ENCODE results near the gene FBP2.
A peak's percentile ranks its signal among the peaks of the same experiment; 100 is the strongest.
"Not testable (repeated sequence)": the region's sequence is repeated elsewhere in the genome, so short reads cannot be mapped to it uniquely, and the experiment has no call there.

Gene FBP2

GRCh38 chr9:94563548-94563947 lies 30.1 kb downstream of the FBP2 start:
- peaks cover 7 to 15% of the 10 kb centered on the region in 2 donors for H3K27me3 Mint-ChIP-seq
- DNase-seq: no peak
- H3K9me3 Mint-ChIP-seq: peaks cover 0 to 4% of the 10 kb centered on the region in 2 donors
- no peak overlapping the region for H3K4me3 Mint-ChIP-seq
- H3K27ac Mint-ChIP-seq: no peak overlapping the region
- no peak for ATAC-seq (replicated peaks)
- no peaks in the 10 kb centered on the region for H3K4me1 Mint-ChIP-seq
- H3K36me3 Mint-ChIP-seq: no peaks in the 10 kb centered on the region

DNA sequence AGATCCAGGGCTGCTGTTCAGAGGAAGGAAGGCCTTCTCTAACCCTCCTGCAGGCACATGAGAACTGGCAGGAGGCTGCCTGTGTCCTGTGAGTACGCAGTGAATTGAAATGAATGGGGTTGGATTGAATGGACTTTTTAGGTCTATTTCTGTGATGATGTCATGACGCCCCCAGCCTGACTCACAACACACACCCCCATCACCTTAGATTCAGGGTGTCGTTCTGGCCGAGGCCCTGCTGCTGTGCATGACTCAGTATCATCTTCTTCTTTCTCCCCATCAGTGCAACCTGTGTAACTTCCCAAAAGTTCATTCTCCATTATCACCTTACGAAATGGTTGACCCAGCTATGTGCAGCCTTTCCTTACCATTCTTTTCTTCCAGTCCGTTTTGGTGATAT lies 33.4 kb downstream of the FBP2 start:
- Mint-ChIP-seq H3K9me3 (peaks cover 0 to 4% of the 10 kb centered on the region in 2 donors), H3K4me1 (no peaks in the 10 kb centered on the region)
- no peak for ATAC-seq (replicated peaks)

GRCh38 chr9:94557376-94557775 lies 36.2 kb downstream of the FBP2 start:
- no peak overlapping the region for H3K4me3 Mint-ChIP-seq
- no peaks in the 10 kb centered on the region for H3K4me1 Mint-ChIP-seq
- peaks cover 4 to 16% of the 10 kb centered on the region in 2 donors for H3K27me3 Mint-ChIP-seq
- ATAC-seq (replicated peaks): no peak
- DNase-seq: no peak
- no peaks in the 10 kb centered on the region for H3K36me3 Mint-ChIP-seq
- no peak overlapping the region for H3K27ac Mint-ChIP-seq
- H3K9me3 Mint-ChIP-seq: no peaks in the 10 kb centered on the region

More for the DNA sequence above, 33.4 kb downstream of the FBP2 start:
- H3K27me3 Mint-ChIP-seq: peaks cover 13 to 15% of the 10 kb centered on the region in 2 donors
- H3K4me3 Mint-ChIP-seq: no peak overlapping the region
- H3K36me3 Mint-ChIP-seq: no peaks in the 10 kb centered on the region
- no peak overlapping the region for H3K27ac Mint-ChIP-seq
- no peak for DNase-seq

DNA sequence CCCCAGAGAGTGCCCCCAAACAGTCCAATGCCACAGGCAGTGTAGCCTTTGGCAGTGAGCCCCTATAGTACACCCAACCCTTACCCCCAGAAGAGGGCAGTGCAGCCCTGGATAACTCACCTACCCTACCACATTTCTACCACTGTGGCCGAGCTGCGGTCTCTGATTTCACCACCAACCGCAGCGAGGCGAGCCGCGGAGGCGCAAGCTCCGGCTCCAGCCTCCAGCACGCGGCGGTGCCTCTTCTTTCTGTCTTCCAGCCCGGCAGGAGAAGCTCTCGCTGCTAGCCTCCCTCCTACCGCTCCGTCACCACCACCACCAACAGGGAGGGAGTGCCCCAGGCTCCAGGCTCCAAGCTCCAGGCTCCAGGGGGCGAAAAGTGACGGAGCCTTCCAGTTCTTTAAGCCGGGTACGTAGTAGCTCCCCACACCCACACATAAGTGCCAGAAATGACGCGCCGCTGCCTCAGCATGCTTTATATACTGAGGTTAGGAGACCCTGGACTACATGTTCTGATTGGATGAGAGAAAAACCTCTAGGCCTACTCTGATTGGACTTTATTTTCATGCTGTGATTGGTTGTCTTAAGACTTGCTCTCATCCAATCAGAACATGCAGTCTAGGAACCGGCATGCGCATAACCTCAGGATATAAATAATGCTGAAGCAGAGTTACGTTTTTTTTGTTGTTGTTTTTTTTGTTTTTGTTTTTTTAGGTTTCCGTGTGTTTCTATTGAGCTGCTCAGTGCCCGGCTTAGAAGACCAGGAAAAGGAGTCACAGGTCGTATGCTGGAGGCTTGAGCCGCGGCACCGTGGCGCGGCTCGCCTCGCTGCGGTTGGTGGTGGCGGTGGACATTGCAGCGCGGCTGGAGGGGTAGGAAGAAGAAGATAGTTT lies 38.9 kb downstream of the FBP2 start, which contains the start of gene PCAT7:
TSS of gene PCAT7 (plus strand) at position 645 of the 893 bp plus-strand sequence.
- DNase-seq (no peak), ATAC-seq (replicated peaks) (peak; percentile 67 to 95)
- H3K27ac Mint-ChIP-seq: no peak within 1 kb of the TSS
- no peaks in the 10 kb centered on the region for H3K36me3 Mint-ChIP-seq
- H3K4me1 Mint-ChIP-seq: no peaks in the 10 kb centered on the region
- H3K27me3 Mint-ChIP-seq: peaks cover 0 to 17% of the 10 kb centered on the region in 2 donors
- no peaks in the 10 kb centered on the region for H3K9me3 Mint-ChIP-seq
- H3K4me3 Mint-ChIP-seq: no peak within 1 kb of the TSS

DNA sequence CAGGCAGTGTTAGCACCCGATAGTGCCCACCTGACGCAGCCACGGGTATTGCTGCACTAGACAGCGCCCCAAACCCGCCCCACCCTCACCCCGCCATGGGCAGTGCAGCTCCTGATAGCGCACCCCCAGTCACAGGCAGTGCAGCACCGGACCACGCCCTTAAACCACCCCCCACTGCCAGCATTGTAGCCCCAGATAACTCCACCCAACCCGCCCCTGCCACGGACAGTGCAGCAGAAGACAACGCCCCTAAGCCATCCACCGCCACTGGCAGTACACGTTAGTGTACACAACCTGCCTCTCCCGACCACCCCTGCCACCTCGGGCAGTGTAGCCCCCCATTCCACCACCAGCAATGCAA lies 39.6 kb downstream of the FBP2 start:
- Mint-ChIP-seq H3K4me3 (no peak overlapping the region), H3K36me3 (no peaks in the 10 kb centered on the region), H3K9me3 (no peaks in the 10 kb centered on the region), H3K4me1 (no peaks in the 10 kb centered on the region), H3K27me3 (peaks cover 0 to 17% of the 10 kb centered on the region in 2 donors), H3K27ac (no peak overlapping the region)
- ATAC-seq (replicated peaks) (peak in 1 of 2 donors; percentile 14), DNase-seq (no peak)

GRCh38 chr9:94553029-94553938 lies 40.3 kb downstream of the FBP2 start:
- Mint-ChIP-seq H3K27ac (no peak overlapping the region), H3K4me3 (no peak overlapping the region), H3K36me3 (no peaks in the 10 kb centered on the region), H3K27me3 (peaks cover 0 to 17% of the 10 kb centered on the region in 2 donors), H3K9me3 (no peaks in the 10 kb centered on the region), H3K4me1 (no peaks in the 10 kb centered on the region)
- DNase-seq (no peak), ATAC-seq (replicated peaks) (no peak)

DNA sequence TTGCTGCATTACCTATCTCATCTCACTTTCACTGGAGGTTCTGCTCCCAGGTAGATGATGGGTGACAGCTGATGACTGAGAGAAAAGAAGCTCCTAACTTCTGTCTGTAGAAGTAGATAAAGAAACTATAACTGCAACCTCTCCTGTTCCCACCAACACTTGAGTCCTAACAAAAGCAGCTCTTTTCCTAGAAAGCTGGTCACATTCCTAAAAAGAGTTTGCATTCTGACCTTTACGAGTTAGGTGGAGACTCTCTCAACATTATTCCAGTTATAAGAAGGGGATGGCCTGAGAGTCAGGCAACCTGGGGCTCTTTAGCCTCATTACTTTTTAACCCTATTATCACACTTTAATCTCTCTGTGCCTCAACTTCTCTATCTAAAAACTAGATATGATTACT lies 47.7 kb downstream of the FBP2 start:
- H3K4me3 Mint-ChIP-seq: no peak overlapping the region
- H3K36me3 Mint-ChIP-seq: no peaks in the 10 kb centered on the region
- peaks cover 10 to 13% of the 10 kb centered on the region in 2 donors for H3K27me3 Mint-ChIP-seq
- no peak for DNase-seq
- no peak for ATAC-seq (replicated peaks)
- H3K27ac Mint-ChIP-seq: no peak overlapping the region
- no peaks in the 10 kb centered on the region for H3K9me3 Mint-ChIP-seq
- no peaks in the 10 kb centered on the region for H3K4me1 Mint-ChIP-seq

DNA sequence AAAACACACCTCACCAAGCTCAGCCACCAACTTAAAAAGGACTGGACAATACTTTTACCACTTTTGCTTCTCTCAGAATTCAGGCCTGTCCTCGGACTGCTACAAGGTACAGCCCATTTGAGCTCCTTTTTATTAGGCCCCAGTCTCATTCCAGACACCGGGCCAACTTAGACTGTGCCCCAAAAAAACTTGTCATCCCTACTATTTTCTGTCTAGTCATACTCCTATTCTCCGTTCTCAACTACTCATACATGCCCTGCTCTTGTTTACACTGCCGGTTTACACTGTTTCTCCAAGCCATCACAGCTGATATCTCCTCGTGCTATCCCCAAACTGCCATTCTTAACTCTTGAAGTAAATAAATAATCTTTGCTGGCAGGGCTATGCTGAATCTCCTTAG lies 49.3 kb downstream of the FBP2 start:
- ATAC-seq (replicated peaks); H3K36me3 Mint-ChIP-seq; H3K27ac Mint-ChIP-seq: not testable (repeated sequence)

DNA sequence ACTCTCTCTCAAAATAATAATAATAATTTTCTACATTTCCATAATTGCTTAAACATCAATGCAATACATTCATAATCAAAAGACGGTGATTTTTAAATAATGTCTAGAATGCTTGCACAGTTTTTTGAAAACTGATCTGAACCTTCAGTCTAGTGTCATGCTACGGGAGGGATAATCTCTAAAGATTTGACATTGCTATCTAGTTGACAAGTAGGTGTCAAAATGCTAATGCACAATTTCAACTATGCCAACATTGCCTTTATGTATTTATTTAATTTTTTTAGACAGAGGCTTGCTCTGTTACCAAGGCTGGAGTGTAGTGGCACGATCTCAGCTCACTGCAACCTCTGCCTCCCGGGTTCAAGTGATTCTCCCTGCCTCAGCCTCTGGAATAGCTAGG lies 54.7 kb downstream of the FBP2 start:
- H3K4me1 Mint-ChIP-seq: no peaks in the 10 kb centered on the region
- no peaks in the 10 kb centered on the region for H3K9me3 Mint-ChIP-seq
- H3K36me3 Mint-ChIP-seq: no peaks in the 10 kb centered on the region
- ATAC-seq (replicated peaks) (no peak), DNase-seq (no peak)
- peaks cover 8 to 12% of the 10 kb centered on the region in 2 donors for H3K27me3 Mint-ChIP-seq
- H3K4me3 Mint-ChIP-seq: no peak overlapping the region
- no peak overlapping the region for H3K27ac Mint-ChIP-seq

More for the DNA sequence above, 49.3 kb downstream of the FBP2 start:
- H3K27me3 Mint-ChIP-seq: peaks cover 16 to 17% of the 10 kb centered on the region in 2 donors
- not testable (repeated sequence) for H3K9me3 Mint-ChIP-seq, DNase-seq, H3K4me1 Mint-ChIP-seq, H3K4me3 Mint-ChIP-seq

- H3K9me3 Mint-ChIP-seq: peaks cover 0 to 3% of the 10 kb centered on the region in 2 donors
- H3K27ac Mint-ChIP-seq: no peak overlapping the region
- H3K4me1 Mint-ChIP-seq: no peaks in the 10 kb centered on the region
- no peak for DNase-seq
- H3K4me3 Mint-ChIP-seq: no peak overlapping the region
- H3K36me3 Mint-ChIP-seq: no peaks in the 10 kb centered on the region
- ATAC-seq (replicated peaks): no peak
- peaks cover 0 to under 1% of the 10 kb centered on the region in 2 donors for H3K27me3 Mint-ChIP-seq
Measured at GRCh38 chr9:94534901-94535300, 58.7 kb downstream of the FBP2 start.

GRCh38 chr9:94533601-94534000 lies 60.0 kb downstream of the FBP2 start:
- no peaks in the 10 kb centered on the region for H3K4me1 Mint-ChIP-seq
- peaks cover 0 to 3% of the 10 kb centered on the region in 2 donors for H3K9me3 Mint-ChIP-seq
- H3K27ac Mint-ChIP-seq: no peak overlapping the region
- H3K36me3 Mint-ChIP-seq: no peaks in the 10 kb centered on the region
- no peak overlapping the region for H3K4me3 Mint-ChIP-seq
- ATAC-seq (replicated peaks) (no peak), DNase-seq (no peak)
- no peaks in the 10 kb centered on the region for H3K27me3 Mint-ChIP-seq

GRCh38 chr9:94533155-94533554 lies 60.5 kb downstream of the FBP2 start:
- peaks cover 0 to 3% of the 10 kb centered on the region in 2 donors for H3K9me3 Mint-ChIP-seq
- DNase-seq (no peak), ATAC-seq (replicated peaks) (no peak)
- H3K27me3 Mint-ChIP-seq: no peaks in the 10 kb centered on the region
- no peak overlapping the region for H3K27ac Mint-ChIP-seq
- no peaks in the 10 kb centered on the region for H3K36me3 Mint-ChIP-seq
- H3K4me3 Mint-ChIP-seq: no peak overlapping the region
- H3K4me1 Mint-ChIP-seq: no peaks in the 10 kb centered on the region

- no peak overlapping the region for H3K4me3 Mint-ChIP-seq
- no peak overlapping the region for H3K27ac Mint-ChIP-seq
- peaks cover 0 to 3% of the 10 kb centered on the region in 2 donors for H3K9me3 Mint-ChIP-seq
- peaks cover 0 to 7% of the 10 kb centered on the region in 2 donors for H3K4me1 Mint-ChIP-seq
- ATAC-seq (replicated peaks): no peak
- DNase-seq: no peak
- H3K36me3 Mint-ChIP-seq: no peaks in the 10 kb centered on the region
- no peaks in the 10 kb centered on the region for H3K27me3 Mint-ChIP-seq
Measured at GRCh38 chr9:94528886-94529285, 64.7 kb downstream of the FBP2 start.

DNA sequence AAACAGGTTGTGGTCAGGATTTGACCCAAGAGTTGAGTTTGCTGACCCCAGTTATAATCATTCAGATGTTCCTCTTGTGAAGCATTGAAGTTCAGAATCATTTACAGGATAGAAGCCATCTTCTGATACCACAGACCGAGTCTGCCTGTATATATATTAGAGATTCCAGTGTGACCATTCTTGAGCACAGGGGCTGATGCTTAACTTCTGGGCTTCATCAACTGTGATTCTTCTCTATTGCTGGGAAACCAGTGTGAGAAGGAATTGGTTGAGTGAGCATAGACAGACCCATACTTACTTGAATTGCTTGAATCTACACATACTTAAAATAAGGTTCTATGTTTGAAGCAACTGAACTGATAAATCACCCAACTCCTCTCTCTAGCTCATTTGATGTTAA lies 66.7 kb downstream of the FBP2 start:
- H3K4me1 Mint-ChIP-seq: peaks cover 0 to 7% of the 10 kb centered on the region in 2 donors
- DNase-seq (no peak), ATAC-seq (replicated peaks) (no peak)
- H3K27me3 Mint-ChIP-seq: no peaks in the 10 kb centered on the region
- no peak overlapping the region for H3K4me3 Mint-ChIP-seq
- H3K36me3 Mint-ChIP-seq: no peaks in the 10 kb centered on the region
- no peak overlapping the region for H3K27ac Mint-ChIP-seq
- peaks cover 0 to 2% of the 10 kb centered on the region in 2 donors for H3K9me3 Mint-ChIP-seq

Data from stimulated activated naive B cell treated with anti-CD40 and anti-IgM and Interleukin-4, amounts not matched to agents 10 μg/mL and 1 μg/mL and 100 μg/mL, for 72 hours (primary cell).